Bronchial epithelial cell (primary cell): ENCODE measurements around the gene ENOX2. TPM values are rescaled to one million over a fixed set of nuclear protein-coding genes. Genes with fewer than 3 reads are reported as not detected.

Experiments
- DNase-seq: peaks from one replicate; pipeline ENCODE4 v3.0.0-alpha.2; 2010; ENCODE audit warnings: low read depth
- FAIRE-seq: peaks from 2 replicates; lab custom pipeline; 2011; peaks lifted over from hg19 to GRCh38; lab: Jason Lieb, UNC
- H3K27me3 ChIP-seq: 2 replicates; pipeline ENCODE4 v1.5.1; 2011; ENCODE audit warnings: low read length; ENCODE audit not compliant: control insufficient read depth, insufficient read depth
- H3K36me3 ChIP-seq: 2 replicates; pipeline ENCODE4 v1.5.1; 2011; ENCODE audit warnings: low read length; ENCODE audit not compliant: control insufficient read depth, insufficient read depth
- H3K4me3 ChIP-seq: 2 replicates; pipeline ENCODE4 v1.5.1; 2011; ENCODE audit warnings: mild to moderate bottlenecking, low read depth, low read length, control low read depth
- CTCF ChIP-seq: IDR thresholded peaks from 2 replicates; pipeline ENCODE4 v1.5.1; 2011; ENCODE audit warnings: mild to moderate bottlenecking, moderate library complexity, low read length, control low read depth, inconsistent platforms; ENCODE audit not compliant: insufficient read depth, severe bottlenecking
- total RNA-seq: library from RNA; depleted of rRNA; stranded (reverse); fragments of >200 nt; gene quantifications from 2 replicates; pipeline ENCODE4 v1.2.1, GENCODE V29; 2014

The ENOX2 gene
- total RNA-seq, 1 donor from 2014 or later: 13.2 TPM

DNA sequence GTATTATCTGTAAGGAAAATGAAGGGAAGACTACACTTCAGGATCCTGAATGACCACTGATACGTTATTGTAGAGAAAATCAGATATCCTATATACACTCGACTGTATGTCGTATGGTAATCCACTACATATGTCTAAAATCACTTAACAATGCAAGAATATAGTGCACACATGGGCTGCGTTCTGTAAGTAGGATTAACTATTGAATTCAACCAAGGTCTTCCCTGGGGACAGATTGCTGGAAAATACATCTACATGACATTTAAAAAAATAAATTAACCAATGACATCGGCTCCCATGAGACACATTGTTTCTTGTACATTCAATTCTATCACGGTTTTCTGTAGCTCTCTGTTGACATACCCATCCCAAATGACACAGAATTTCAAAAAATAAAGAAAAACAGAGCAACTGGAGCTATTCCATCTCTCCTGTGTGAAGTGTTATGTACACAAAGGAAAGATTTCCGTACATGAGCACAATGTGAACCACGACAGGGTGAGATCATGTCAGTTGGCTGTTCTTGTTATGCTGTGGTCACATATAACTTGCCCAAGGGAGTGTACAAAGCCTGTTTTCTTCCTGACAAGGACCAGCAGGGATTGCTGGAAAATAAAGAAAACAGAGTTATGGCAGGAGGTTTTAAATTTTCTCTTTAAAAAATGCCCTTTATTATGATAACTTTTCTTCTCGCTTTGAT is 6.1 kb downstream of the ENOX2 start:
- Histone ChIP-seq H3K27me3 (no peaks in the 10 kb centered on the region), H3K36me3 (no peaks in the 10 kb centered on the region), H3K4me3 (no peak overlapping the region)
- DNase-seq: no peak
- no peak for TF ChIP-seq CTCF
- FAIRE-seq: no peak

- H3K4me3 ChIP-seq: no peak overlapping the region
- TF ChIP-seq CTCF: no peak
- no peaks in the 10 kb centered on the region for H3K36me3 ChIP-seq
- no peaks in the 10 kb centered on the region for H3K27me3 ChIP-seq
- FAIRE-seq (no peak), DNase-seq (no peak)
Observed at GRCh38 chrX:130896026-130896425, 7.0 kb downstream of the ENOX2 start.

DNA sequence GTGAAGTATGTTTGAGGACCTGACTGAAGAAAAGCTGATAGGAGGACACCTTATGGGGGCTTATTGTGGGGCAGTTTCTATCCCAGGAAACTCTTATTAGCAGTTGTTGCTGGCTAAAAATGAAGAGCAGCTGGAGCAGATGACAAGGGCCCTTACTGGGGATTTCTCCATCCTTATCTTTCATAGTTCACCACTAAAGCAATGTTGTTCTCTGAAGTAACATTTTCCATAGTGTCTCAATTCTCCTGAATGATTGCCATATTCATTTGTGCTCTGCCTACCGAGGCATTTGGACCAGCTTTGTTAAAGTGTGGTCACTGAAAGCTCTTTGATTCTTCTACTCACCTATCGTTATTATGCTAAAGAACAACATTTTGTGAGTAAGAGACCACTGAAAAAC is 7.7 kb downstream of the ENOX2 start:
- no peaks in the 10 kb centered on the region for H3K36me3 ChIP-seq
- DNase-seq (no peak), FAIRE-seq (no peak)
- H3K27me3 ChIP-seq: no peaks in the 10 kb centered on the region
- no peak overlapping the region for H3K4me3 ChIP-seq
- TF ChIP-seq CTCF: no peak

DNA sequence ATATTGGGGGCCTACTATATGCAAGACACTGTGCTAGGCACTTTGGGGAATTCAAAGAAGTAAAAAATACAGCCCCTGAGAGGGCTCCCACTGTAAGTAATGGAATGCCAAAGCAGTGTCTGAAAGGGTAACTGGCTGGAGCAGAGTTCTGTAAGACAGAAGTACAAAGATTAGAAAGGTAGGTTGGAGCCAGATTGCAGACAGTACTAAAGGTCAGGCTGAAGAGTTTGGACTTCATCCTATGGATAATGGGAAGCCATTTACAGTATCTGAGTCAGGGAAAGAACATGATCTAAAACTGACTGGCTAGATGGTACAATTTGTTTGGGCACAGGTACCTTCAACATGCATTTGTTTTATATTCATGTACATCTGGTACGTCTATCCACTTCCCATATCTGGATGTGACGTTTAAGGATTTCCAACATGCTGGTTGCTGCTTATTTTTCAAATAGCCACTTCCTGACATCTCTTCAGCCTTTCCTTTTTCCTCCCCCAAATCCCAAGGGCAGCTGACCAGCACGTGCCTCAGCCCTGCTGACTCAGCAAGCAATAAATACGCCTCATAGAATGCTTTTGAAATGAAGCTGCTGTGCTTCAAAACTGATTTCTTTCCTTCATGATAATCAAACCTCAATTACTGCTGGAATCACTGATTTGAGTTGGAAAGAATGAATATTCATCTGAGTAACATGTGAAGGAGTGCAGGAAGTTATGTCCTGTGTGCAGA is 9.5 kb downstream of the ENOX2 start:
- Histone ChIP-seq H3K36me3 (no peaks in the 10 kb centered on the region), H3K4me3 (no peak overlapping the region), H3K27me3 (no peaks in the 10 kb centered on the region)
- no peak for TF ChIP-seq CTCF
- DNase-seq: no peak
- FAIRE-seq: no peak

DNA sequence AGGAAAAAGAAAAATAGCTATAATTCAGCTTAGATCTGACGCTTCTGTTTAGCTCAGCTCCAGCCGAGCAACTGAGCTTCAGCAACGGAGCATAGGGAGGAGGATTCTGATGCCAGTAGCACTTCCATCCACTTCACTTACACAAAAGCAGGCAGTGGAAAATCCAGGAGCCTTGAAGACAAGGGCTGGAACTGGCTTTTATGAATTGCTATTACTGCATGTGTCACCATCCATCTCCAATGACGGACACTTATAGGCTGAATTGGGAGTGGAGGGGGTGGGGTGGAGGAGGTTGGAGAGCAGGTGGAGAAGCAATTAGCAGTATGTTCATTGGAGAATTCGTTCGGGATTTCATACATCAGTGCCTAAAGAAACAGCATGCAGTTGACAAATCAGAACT is 15.6 kb downstream of the ENOX2 start:
- Histone ChIP-seq H3K36me3 (no peaks in the 10 kb centered on the region), H3K27me3 (no peaks in the 10 kb centered on the region), H3K4me3 (no peak overlapping the region)
- no peak for DNase-seq
- TF ChIP-seq CTCF: no peak
- peak; percentile 72 for FAIRE-seq
